HG03354 (cell line): ENCODE measurements around the gene KRTAP10-2.

Experiments used
- ATAC-seq: cut with Tn5 transposase; IDR thresholded peaks from one replicate; pipeline ENCODE4 v1.9.1; 2021; ENCODE audit warnings: mild to moderate bottlenecking; ENCODE audit not compliant: unreplicated experiment, poor library complexity, severe bottlenecking

KRTAP10-2 gene

GRCh38 chr21:44547656-44548331 is 3.5 kb downstream of the KRTAP10-2 start:
- no peak for ATAC-seq

DNA sequence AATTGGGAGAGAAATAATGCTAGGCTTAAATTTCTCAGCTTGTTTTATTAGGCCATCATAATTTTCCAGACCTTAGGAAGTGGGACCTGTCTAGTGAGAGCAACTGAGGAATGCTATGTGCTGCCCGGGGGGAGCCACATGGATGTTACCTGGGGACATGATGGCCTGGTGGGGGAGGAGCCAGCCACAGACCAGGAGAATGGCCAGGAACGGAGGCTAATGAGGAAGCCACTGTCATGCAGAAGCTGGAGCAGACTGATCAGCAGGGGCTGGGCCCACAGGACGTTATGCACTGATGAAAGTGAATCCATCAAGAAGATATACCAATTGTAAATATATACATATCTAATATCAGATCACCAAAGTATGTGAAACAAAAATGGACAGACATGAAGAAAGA is 6.7 kb downstream of the KRTAP10-2 start:
- ATAC-seq: no peak

DNA sequence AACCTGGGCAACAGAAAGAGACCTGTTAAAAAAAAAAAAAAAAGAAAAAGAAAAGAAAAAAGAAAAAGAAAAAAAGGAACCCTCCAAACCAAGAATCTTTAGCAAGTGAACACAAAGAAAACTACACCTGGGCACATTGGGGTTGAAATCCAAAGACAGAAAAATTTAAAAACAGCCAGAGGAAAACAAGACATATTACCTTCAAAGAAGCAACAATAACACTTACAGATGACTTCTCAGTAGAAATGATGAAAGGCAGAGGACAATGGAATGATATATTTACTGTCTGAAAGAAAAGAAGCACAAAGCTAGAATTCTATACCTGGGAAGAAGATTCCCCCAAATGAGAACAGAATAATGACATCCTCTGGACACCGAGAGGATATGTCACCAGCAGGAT is 8.6 kb downstream of the KRTAP10-2 start:
- no peak for ATAC-seq

- ATAC-seq: no peak
These were observed 10.5 kb downstream of the KRTAP10-2 start for GRCh38 chr21:44540741-44541288.

- no peak for ATAC-seq
These were observed 11.2 kb downstream of the KRTAP10-2 start, which contains the start of gene KRTAP10-1 for GRCh38 chr21:44539991-44540666. KRTAP10-1 (minus strand) TSS chr21:44540195; CDS start chr21:44540150, 45 bp downstream.

GRCh38 chr21:44539046-44539445 is 12.3 kb downstream of the KRTAP10-2 start:
- ATAC-seq: no peak

- ATAC-seq: no peak
These were observed 13.1 kb downstream of the KRTAP10-2 start for GRCh38 chr21:44537930-44538911.

DNA sequence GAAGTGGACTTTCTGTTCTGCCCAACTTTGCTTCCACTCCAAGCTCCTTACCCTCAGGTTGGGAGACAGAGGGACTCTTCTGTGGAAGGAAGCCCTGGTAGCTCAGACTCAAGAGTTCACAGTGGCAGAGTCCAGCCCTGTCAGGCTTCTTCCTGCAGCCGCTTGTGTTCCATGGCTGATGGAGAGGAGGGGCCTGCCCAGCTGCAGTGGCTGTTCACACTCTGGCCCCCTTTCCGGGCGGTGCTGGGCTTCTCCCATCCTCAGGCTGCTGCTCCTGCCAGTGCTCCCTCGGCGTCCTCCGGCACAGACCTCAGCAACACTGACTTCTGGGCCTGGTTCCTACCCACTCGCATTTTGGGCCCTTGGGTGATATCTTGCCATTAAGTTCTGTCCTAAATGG is 15.3 kb downstream of the KRTAP10-2 start:
- ATAC-seq: no peak

- ATAC-seq: no peak
These were observed 16.6 kb downstream of the KRTAP10-2 start for GRCh38 chr21:44534688-44535087.

DNA sequence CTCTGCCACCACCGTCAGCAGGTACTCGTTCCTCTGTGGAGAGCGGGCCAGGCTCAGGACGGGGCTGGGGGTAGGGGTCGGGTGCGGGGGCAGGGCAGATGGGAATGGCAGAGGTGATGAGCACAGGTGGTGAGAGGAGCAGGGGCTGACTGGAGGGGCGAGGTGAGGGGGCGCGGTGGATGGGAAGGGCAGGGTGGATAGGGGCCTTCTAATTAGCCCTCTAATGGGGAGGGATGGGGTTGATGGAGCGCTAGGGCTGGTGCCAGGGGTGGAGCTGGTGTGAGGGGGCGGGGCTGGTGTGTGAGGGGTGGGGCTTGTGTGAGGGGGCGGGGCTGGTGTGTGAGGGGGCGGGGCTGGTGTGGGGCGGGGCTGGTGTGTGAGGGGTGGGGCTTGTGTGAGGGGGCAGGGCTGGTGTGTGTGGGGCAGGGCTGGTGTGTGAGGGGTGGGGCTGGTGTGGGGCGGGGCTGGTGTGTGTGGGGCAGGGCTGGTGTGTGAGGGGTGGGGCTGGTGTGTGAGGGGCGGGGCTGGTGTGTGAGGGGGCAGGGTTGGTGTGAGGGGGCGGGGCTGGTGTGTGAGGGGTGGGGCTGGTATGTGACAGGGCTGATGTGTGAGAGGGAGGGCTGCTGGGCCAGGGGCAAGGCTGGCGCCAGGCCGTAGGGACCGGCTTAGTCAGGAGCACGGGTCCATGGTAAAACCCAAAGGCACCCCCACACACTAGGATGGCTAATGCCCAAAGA is 17.2 kb downstream of the KRTAP10-2 start:
- ATAC-seq: no peak

DNA sequence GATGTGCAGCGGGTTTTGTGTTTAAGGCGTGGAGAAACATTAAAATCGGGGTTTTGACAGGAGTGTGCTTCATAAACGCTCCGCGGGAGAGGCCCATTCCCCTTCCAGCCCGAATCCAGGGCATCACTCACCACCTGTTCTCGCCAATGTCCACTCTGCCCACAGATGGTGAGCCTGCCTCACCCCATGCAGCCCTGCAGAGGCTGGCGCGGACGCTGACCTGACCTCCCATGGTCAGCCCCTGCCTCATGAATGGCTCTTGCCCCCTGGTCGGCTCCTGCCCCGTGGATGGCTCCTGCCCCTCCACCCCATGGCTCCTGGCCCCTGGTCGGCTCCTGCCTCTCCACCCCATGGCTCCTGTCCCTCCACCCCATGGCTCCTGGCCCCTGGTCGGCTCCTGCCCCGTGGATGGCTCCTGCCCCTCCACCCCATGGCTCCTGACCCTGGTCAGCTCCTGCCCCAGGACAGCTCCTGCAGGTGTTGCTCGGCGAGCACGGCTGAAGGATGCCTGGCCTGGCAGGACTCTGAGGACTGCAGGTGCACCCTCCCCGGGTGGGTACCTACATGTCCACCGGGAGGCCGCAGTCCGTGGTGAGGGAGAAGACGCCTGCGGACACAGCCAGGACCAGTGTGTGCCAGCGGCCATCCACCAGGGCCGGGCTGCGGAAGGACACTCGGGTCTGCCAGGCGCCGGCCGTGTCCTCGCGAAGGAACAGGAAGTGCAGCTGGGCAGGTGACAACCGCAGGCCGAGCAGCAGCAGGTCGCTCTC is 18.0 kb downstream of the KRTAP10-2 start:
- no peak for ATAC-seq

- no peak for ATAC-seq
These were observed 18.6 kb downstream of the KRTAP10-2 start for GRCh38 chr21:44532712-44533111.

DNA sequence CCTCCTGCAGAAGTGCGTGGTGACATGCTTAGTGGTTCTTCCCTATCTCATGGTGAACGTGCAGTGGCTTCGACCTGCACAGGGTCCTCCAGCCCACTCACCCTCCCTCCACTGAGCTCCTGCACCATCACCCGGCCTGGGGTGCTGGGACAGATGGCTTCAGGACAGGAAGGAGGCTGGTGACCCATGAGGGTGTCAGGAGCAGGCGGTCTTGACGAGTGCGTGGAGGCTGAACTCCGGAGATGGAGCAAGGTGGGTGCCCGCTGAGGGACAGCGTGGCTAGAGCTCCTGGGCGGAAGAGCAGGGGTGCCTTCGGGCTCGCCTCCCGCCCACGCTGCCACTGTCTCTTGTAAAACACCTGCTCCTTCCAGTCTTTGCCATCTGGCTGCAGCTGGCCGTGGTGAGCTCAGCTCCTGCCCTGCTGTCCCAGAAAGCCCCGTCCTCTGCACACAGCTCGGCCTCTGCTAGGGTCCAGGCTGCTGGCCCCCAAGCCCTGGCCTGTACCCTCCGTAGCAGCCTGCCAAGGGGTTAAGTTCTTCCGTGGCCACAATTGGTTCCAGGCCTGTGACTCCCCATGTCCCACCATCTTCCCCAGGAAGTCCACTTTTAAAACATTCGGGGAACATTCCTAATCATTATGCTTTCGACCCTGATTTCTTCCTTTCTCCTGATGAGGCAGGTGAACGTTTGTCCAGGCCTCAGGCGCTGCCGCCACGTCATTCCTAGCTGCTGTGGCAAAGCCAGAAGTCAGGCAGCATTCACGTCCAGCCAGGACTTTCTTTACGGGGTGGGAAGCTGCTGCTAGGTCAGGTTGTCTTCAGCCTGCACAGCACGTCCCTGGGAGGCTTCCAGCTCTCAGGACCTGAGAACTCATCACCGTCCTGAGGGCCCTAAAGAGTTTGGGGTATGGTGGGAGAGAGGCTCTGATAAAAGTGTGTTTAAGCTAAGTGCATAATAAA is 19.4 kb downstream of the KRTAP10-2 start:
- no peak for ATAC-seq

- ATAC-seq: no peak
These were observed 20.3 kb downstream of the KRTAP10-2 start for GRCh38 chr21:44530903-44531605.

DNA sequence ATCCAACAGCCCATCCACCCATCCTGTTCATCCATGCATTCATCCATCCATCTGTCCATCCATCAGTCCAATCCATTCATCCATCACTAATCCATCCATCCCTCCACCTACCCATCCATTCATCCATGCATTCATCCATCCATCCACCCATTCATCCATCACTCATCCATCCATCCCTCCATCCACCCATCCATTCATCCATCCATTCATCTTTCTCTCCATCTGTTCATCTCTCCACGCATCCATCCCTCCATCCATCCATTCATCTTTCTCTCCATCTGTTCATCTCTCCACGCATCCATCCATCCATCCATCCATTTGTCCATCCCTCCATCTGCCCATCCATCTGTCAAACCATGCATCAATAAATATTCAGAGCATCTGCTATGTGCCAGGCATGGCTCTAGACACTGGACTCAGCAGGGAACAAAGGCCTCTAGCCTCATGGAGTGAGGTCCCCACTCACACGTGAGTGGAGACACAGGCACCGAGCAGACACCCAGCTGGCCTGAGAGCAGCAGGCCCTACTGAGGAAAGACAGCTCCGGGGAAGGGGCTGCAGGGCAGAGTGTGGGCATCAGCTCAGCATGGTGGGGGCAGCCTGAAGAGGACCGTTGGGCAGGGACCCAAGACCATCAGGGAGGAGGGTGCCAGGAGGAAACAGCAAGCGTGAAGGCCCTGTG is 20.9 kb downstream of the KRTAP10-2 start:
- no peak for ATAC-seq

GRCh38 chr21:44529503-44530125 is 21.7 kb downstream of the KRTAP10-2 start:
- ATAC-seq: no peak
